Adipocyte (in vitro differentiated cells): ENCODE results near the gene LMNTD1.
A peak's percentile ranks its signal among the peaks of the same experiment; 100 is the strongest.

Source experiments
- DNase-seq: peaks from one replicate; pipeline ENCODE4 v3.0.0-alpha.2; 2015; ENCODE audit warnings: low read depth
- H3K27me3 ChIP-seq: replicated peaks from 2 replicates; pipeline ENCODE4 v1.7.0; 2013; ENCODE audit warnings: mild to moderate bottlenecking, low read length, moderate library complexity; ENCODE audit not compliant: control insufficient read depth, insufficient read depth
- H3K36me3 ChIP-seq: 2 replicates; pipeline ENCODE4 v1.7.0; 2013; ENCODE audit warnings: low read length, mild to moderate bottlenecking, moderate library complexity; ENCODE audit not compliant: control insufficient read depth, insufficient read depth, severe bottlenecking
- H3K4me1 ChIP-seq: 2 replicates; pipeline ENCODE4 v1.7.0; 2013; ENCODE audit warnings: mild to moderate bottlenecking, low read length, moderate library complexity; ENCODE audit not compliant: control insufficient read depth, insufficient read depth
- H3K4me3 ChIP-seq: 2 replicates; pipeline ENCODE4 v1.7.0; 2013; ENCODE audit warnings: mild to moderate bottlenecking, low read length, moderate library complexity
- H3K9ac ChIP-seq: 2 replicates; pipeline ENCODE4 v1.7.0; 2013; ENCODE audit warnings: mild to moderate bottlenecking, low read length, moderate library complexity
- H3K9me3 ChIP-seq: 2 replicates; pipeline ENCODE4 v1.7.0; 2013; ENCODE audit warnings: mild to moderate bottlenecking, low read length, moderate library complexity; ENCODE audit not compliant: control insufficient read depth

LMNTD1 gene

GRCh38 chr12:25456474-25456873, 96.6 kb downstream of the LMNTD1 start:
- Histone ChIP-seq H3K9me3 (no peaks in the 10 kb centered on the region), H3K27me3 (no peaks in the 10 kb centered on the region), H3K9ac (no peak overlapping the region), H3K4me1 (peaks cover 13% of the 10 kb centered on the region), H3K36me3 (no peaks in the 10 kb centered on the region), H3K4me3 (no peak overlapping the region)
- DNase-seq, result no peak

- Histone ChIP-seq H3K9me3 (no peaks in the 10 kb centered on the region), H3K27me3 (no peaks in the 10 kb centered on the region), H3K4me3 (no peak overlapping the region), H3K9ac (no peak overlapping the region), H3K36me3 (no peaks in the 10 kb centered on the region), H3K4me1 (peaks cover 13% of the 10 kb centered on the region)
- DNase-seq, result no peak
Measured at GRCh38 chr12:25455696-25456095, 97.4 kb downstream of the LMNTD1 start.

- H3K4me3 ChIP-seq, result no peak overlapping the region
- H3K36me3 ChIP-seq, result no peaks in the 10 kb centered on the region
- no peak for DNase-seq
- H3K9me3 ChIP-seq, result no peaks in the 10 kb centered on the region
- no peak overlapping the region for H3K9ac ChIP-seq
- no peaks in the 10 kb centered on the region for H3K27me3 ChIP-seq
- no peaks in the 10 kb centered on the region for H3K4me1 ChIP-seq
Measured at GRCh38 chr12:25449007-25449406, 104.1 kb downstream of the LMNTD1 start.

GRCh38 chr12:25447046-25447445, 106.0 kb downstream of the LMNTD1 start:
- no peak for DNase-seq
- H3K9me3 ChIP-seq, result no peaks in the 10 kb centered on the region
- H3K9ac ChIP-seq, result no peak overlapping the region
- H3K27me3 ChIP-seq, result no peaks in the 10 kb centered on the region
- no peaks in the 10 kb centered on the region for H3K4me1 ChIP-seq
- H3K4me3 ChIP-seq, result no peak overlapping the region
- no peaks in the 10 kb centered on the region for H3K36me3 ChIP-seq

GRCh38 chr12:25438638-25439037, 114.4 kb downstream of the LMNTD1 start:
- DNase-seq, result peak; percentile 49
- Histone ChIP-seq H3K36me3 (no peaks in the 10 kb centered on the region), H3K4me3 (no peak overlapping the region), H3K4me1 (peaks cover 16% of the 10 kb centered on the region), H3K9me3 (no peaks in the 10 kb centered on the region), H3K9ac (no peak overlapping the region), H3K27me3 (no peaks in the 10 kb centered on the region)

GRCh38 chr12:25436206-25437030, 116.7 kb downstream of the LMNTD1 start:
- Histone ChIP-seq H3K36me3 (no peaks in the 10 kb centered on the region), H3K27me3 (no peaks in the 10 kb centered on the region), H3K4me1 (peaks cover 20% of the 10 kb centered on the region), H3K9ac (peak overlapping the region; percentile 73), H3K9me3 (no peaks in the 10 kb centered on the region), H3K4me3 (peak overlapping the region; percentile 63)
- peak; percentile 95 for DNase-seq

GRCh38 chr12:25435431-25435830, 117.7 kb downstream of the LMNTD1 start:
- Histone ChIP-seq H3K4me1 (peaks cover 20% of the 10 kb centered on the region), H3K9ac (no peak overlapping the region), H3K36me3 (no peaks in the 10 kb centered on the region), H3K4me3 (no peak overlapping the region), H3K27me3 (no peaks in the 10 kb centered on the region), H3K9me3 (no peaks in the 10 kb centered on the region)
- no peak for DNase-seq

- Histone ChIP-seq H3K36me3 (no peaks in the 10 kb centered on the region), H3K9me3 (no peaks in the 10 kb centered on the region), H3K27me3 (no peaks in the 10 kb centered on the region), H3K4me3 (no peak overlapping the region), H3K4me1 (peaks cover 20% of the 10 kb centered on the region), H3K9ac (no peak overlapping the region)
- DNase-seq, result peak; percentile 7
Measured at GRCh38 chr12:25434515-25434914, 118.6 kb downstream of the LMNTD1 start.

- no peaks in the 10 kb centered on the region for H3K27me3 ChIP-seq
- DNase-seq, result peak; percentile 49
- no peak overlapping the region for H3K4me3 ChIP-seq
- no peaks in the 10 kb centered on the region for H3K9me3 ChIP-seq
- H3K4me1 ChIP-seq, result peaks cover 20% of the 10 kb centered on the region
- no peaks in the 10 kb centered on the region for H3K36me3 ChIP-seq
- H3K9ac ChIP-seq, result no peak overlapping the region
Measured at GRCh38 chr12:25433581-25434325, 119.3 kb downstream of the LMNTD1 start.

- DNase-seq, result peak; percentile 9
- Histone ChIP-seq H3K36me3 (no peaks in the 10 kb centered on the region), H3K9me3 (no peaks in the 10 kb centered on the region), H3K9ac (no peak overlapping the region), H3K4me1 (peaks cover 20% of the 10 kb centered on the region), H3K27me3 (no peaks in the 10 kb centered on the region), H3K4me3 (no peak overlapping the region)
Measured at GRCh38 chr12:25433024-25433423, 120.1 kb downstream of the LMNTD1 start.

- H3K9ac ChIP-seq, result no peak overlapping the region
- H3K9me3 ChIP-seq, result no peaks in the 10 kb centered on the region
- peaks cover 15% of the 10 kb centered on the region for H3K4me1 ChIP-seq
- peak; percentile 29 for DNase-seq
- no peak overlapping the region for H3K4me3 ChIP-seq
- no peaks in the 10 kb centered on the region for H3K27me3 ChIP-seq
- H3K36me3 ChIP-seq, result no peaks in the 10 kb centered on the region
Measured at GRCh38 chr12:25427337-25428249, 125.5 kb downstream of the LMNTD1 start.
